HG02970 (cell line): ENCODE results near the gene DOCK6.
A peak's percentile ranks its signal among the peaks of the same experiment; 100 is the strongest.

Experiments
- ATAC-seq: cut with Tn5 transposase; IDR thresholded peaks from one replicate; pipeline ENCODE4 v1.9.1; 2021; ENCODE audit warnings: mild to moderate bottlenecking, moderate library complexity, moderate number of reproducible peaks; ENCODE audit not compliant: unreplicated experiment, low FRiP score

Gene DOCK6

GRCh38 chr19:11155373-11156120 is 106.8 kb downstream of the DOCK6 start, which contains the start of gene SPC24:
SPC24 (minus strand) TSS chr19:11155782; CDS start chr19:11155776, 6 bp downstream.
- ATAC-seq = peak; percentile 97

- ATAC-seq = no peak
Observed at GRCh38 chr19:11154683-11155047, 107.7 kb downstream of the DOCK6 start.

- no peak for ATAC-seq
Observed at GRCh38 chr19:11152318-11153062, 109.8 kb downstream of the DOCK6 start.

GRCh38 chr19:11151181-11151580 is 111.1 kb downstream of the DOCK6 start:
- no peak for ATAC-seq
